OCI-LY7 (cell line): ENCODE measurements around the gene PRIM2. TPM values are rescaled to one million over a fixed set of nuclear protein-coding genes. Genes with fewer than 3 reads are reported as not detected.
"Not testable (repeated sequence)": the region's sequence is repeated elsewhere in the genome, so short reads cannot be mapped to it uniquely, and the experiment has no call there.

Experiments
- BruUV-seq: library from RNA; stranded (reverse); fragments of 400-500 nt; replicated peaks from 2 replicates; lab custom pipeline; 2021; lab: Mats Ljungman, UMichigan
- CTCF ChIA-PET: fragments of 300-600 bp; sonication (Branson Sonifier 250); formaldehyde crosslinking; loops from one replicate; lab custom pipeline; 2022; ENCODE audit warnings: antibody characterized with exemption; ENCODE audit not compliant: unreplicated experiment; lab: Charles Lee
- POLR2A ChIA-PET: fragments of 300-600 bp; sonication (Branson Sonifier 250); formaldehyde crosslinking; loops from one replicate; lab custom pipeline; 2022; ENCODE audit warnings: antibody characterized with exemption; lab: Charles Lee
- DNase-seq: peaks from one replicate; pipeline ENCODE4 v3.0.0-alpha.2; 2015; ENCODE audit warnings: low spot score
- H2AFZ ChIP-seq: fragments of 200-600 bp; sonication (generic), shearing (Covaris generic); 2 replicates; pipeline ENCODE4 v1.6.1; 2014; ENCODE audit warnings: mild to moderate bottlenecking, antibody characterized with exemption, low read length, moderate library complexity
- H3K27ac ChIP-seq: fragments of 200-600 bp; sonication (generic); 2 replicates; pipeline ENCODE4 v1.5.1; 2014; ENCODE audit warnings: mixed run types, low read depth, mild to moderate bottlenecking, moderate library complexity, low read length, inconsistent platforms; ENCODE audit not compliant: poor library complexity, severe bottlenecking
- H3K36me3 ChIP-seq: fragments of 200-600 bp; sonication (generic); 2 replicates; pipeline ENCODE4 v1.6.1; 2014; ENCODE audit warnings: mild to moderate bottlenecking, antibody characterized with exemption, low read length, moderate library complexity, mixed read lengths; ENCODE audit not compliant: insufficient read depth
- H3K4me1 ChIP-seq: fragments of 200-600 bp; sonication (generic); 2 replicates; pipeline ENCODE4 v1.5.1; 2014; ENCODE audit warnings: mild to moderate bottlenecking, low read length; ENCODE audit not compliant: insufficient read depth, poor library complexity, severe bottlenecking
- H3K4me2 ChIP-seq: fragments of 200-600 bp; sonication (generic); 2 replicates; pipeline ENCODE4 v1.6.1; 2014; ENCODE audit warnings: mild to moderate bottlenecking, low read length
- H3K4me3 ChIP-seq: fragments of 200-600 bp; sonication (generic); 2 replicates; pipeline ENCODE4 v1.5.1; 2014; ENCODE audit warnings: mild to moderate bottlenecking, low read depth, low read length; ENCODE audit not compliant: poor library complexity, severe bottlenecking
- H3K79me2 ChIP-seq: fragments of 200-600 bp; sonication (generic); 2 replicates; pipeline ENCODE4 v1.6.1; 2016; ENCODE audit warnings: low read depth, mild to moderate bottlenecking, low read length, moderate library complexity, mixed read lengths; ENCODE audit not compliant: insufficient read depth
- H3K9me2 ChIP-seq: fragments of 200-600 bp; sonication (generic); 2 replicates; pipeline ENCODE4 v1.6.1; 2016; ENCODE audit warnings: mild to moderate bottlenecking, low read length, mixed read lengths; ENCODE audit not compliant: insufficient read depth
- H3K9me3 ChIP-seq: fragments of 200-600 bp; sonication (generic); 2 replicates; pipeline ENCODE4 v1.6.1; 2014; ENCODE audit warnings: mild to moderate bottlenecking, mixed run types, low read length, mixed read lengths
- H4K20me1 ChIP-seq: fragments of 200-600 bp; sonication (generic); 2 replicates; pipeline ENCODE4 v1.6.1; 2014; ENCODE audit warnings: mild to moderate bottlenecking, antibody characterized with exemption, low read length, moderate library complexity, mixed read lengths; ENCODE audit not compliant: insufficient read depth
- EZH2phosphoT487 ChIP-seq: fragments of 200-600 bp; sonication (generic); IDR thresholded peaks from 2 replicates; pipeline ENCODE4 v1.6.1; 2018; ENCODE audit warnings: low read depth, borderline replicate concordance, mild to moderate bottlenecking, mixed run types, antibody characterized with exemption, low read length, moderate library complexity, mixed read lengths
- intact Hi-C: fragments of 100-400 bp; cut with micrococcal nuclease; formaldehyde crosslinking; loops from one replicate; pipeline ENCODE4 v1.10.0; 2022; ENCODE audit not compliant: unreplicated experiment
- total RNA-seq, 2 experiments: library from RNA; depleted of rRNA in 1 of 2; stranded (reverse); fragments of >200 nt in 1 of 2; shearing (Covaris generic) in 1 of 2; gene quantifications; 2 replicates each; pipeline ENCODE4 v1.2.3, GENCODE V29; 2014 to 2022
- TF ChIP-seq, protein P1 (sequence below): fragments of 200-600 bp; sonication (generic); conservative IDR thresholded peaks from 2 replicates; pipeline ENCODE4 v1.5.1; 2014; ENCODE audit warnings: mild to moderate bottlenecking, antibody characterized with exemption, low read length, moderate library complexity, mixed read lengths

Gene PRIM2
- total RNA-seq, 2 experiments from 2014 or later = 28.6 to 41.4 TPM

- ChIA-PET CTCF (no interaction called here), POLR2A (no interaction called here)
- Histone ChIP-seq H2AFZ (no peak overlapping the region), H3K79me2 (no peaks in the 10 kb centered on the region), H3K4me1 (peaks cover 21% of the 10 kb centered on the region), H3K36me3 (0 out of 2 replicates have a peak, but pooled peaks cover 5% of the 10 kb centered on the region), H3K27ac (no peak overlapping the region), H3K9me3 (no peaks in the 10 kb centered on the region), H4K20me1 (no peaks in the 10 kb centered on the region), H3K9me2 (no peaks in the 10 kb centered on the region), H3K4me3 (no peak overlapping the region), H3K4me2 (no peak overlapping the region)
- no TSS peak for BruUV-seq
- DNase-seq = no peak
- intact Hi-C loops = no loop called here
- TF ChIP-seq, protein P1, sequence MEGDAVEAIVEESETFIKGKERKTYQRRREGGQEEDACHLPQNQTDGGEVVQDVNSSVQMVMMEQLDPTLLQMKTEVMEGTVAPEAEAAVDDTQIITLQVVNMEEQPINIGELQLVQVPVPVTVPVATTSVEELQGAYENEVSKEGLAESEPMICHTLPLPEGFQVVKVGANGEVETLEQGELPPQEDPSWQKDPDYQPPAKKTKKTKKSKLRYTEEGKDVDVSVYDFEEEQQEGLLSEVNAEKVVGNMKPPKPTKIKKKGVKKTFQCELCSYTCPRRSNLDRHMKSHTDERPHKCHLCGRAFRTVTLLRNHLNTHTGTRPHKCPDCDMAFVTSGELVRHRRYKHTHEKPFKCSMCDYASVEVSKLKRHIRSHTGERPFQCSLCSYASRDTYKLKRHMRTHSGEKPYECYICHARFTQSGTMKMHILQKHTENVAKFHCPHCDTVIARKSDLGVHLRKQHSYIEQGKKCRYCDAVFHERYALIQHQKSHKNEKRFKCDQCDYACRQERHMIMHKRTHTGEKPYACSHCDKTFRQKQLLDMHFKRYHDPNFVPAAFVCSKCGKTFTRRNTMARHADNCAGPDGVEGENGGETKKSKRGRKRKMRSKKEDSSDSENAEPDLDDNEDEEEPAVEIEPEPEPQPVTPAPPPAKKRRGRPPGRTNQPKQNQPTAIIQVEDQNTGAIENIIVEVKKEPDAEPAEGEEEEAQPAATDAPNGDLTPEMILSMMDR = no peak
- TF ChIP-seq EZH2phosphoT487 = no peak
Measured at GRCh38 chr6:57432157-57432556, 114.7 kb downstream of the PRIM2 start.

GRCh38 chr6:57432919-57433684 lies 115.7 kb downstream of the PRIM2 start:
- H3K9me2 ChIP-seq = no peaks in the 10 kb centered on the region
- TF ChIP-seq EZH2phosphoT487 = no peak
- TF ChIP-seq, protein P1 = no peak
- ChIA-PET CTCF (no interaction called here), POLR2A (no interaction called here)
- no peaks in the 10 kb centered on the region for H4K20me1 ChIP-seq
- H3K27ac ChIP-seq = no peak overlapping the region
- peaks cover 21% of the 10 kb centered on the region for H3K4me1 ChIP-seq
- no peak for DNase-seq
- no TSS peak for BruUV-seq
- intact Hi-C loops = no loop called here
- H3K79me2 ChIP-seq = no peaks in the 10 kb centered on the region
- no peaks in the 10 kb centered on the region for H3K9me3 ChIP-seq
- H3K4me2 ChIP-seq = peak overlapping the region; percentile 57
- H3K4me3 ChIP-seq = no peak overlapping the region
- 0 out of 2 replicates have a peak, but pooled peaks cover 5% of the 10 kb centered on the region for H3K36me3 ChIP-seq
- no peak overlapping the region for H2AFZ ChIP-seq

- H3K4me2 ChIP-seq, H2AFZ ChIP-seq, H3K4me3 ChIP-seq, H3K36me3 ChIP-seq, intact Hi-C loops, BruUV-seq, H3K9me2 ChIP-seq, H3K9me3 ChIP-seq, H3K79me2 ChIP-seq, H3K27ac ChIP-seq, DNase-seq, CTCF ChIA-PET, H4K20me1 ChIP-seq: not testable (repeated sequence)
- POLR2A ChIA-PET = interaction anchor here (1.2 kb wide), 1 partner anchor 8 kb away, joined by 4 read pairs; no protein-coding TSS in a partner anchor
- peaks cover 21% of the 10 kb centered on the region for H3K4me1 ChIP-seq
Measured at GRCh38 chr6:57433790-57434189, 116.4 kb downstream of the PRIM2 start.
